ENCODE data around the gene COBL. TPM values are rescaled to one million over a fixed set of nuclear protein-coding genes. Genes with fewer than 3 reads are reported as not detected.

COBL gene
- total RNA-seq, 2 experiments from 2014 or later, result not detected

DNA sequence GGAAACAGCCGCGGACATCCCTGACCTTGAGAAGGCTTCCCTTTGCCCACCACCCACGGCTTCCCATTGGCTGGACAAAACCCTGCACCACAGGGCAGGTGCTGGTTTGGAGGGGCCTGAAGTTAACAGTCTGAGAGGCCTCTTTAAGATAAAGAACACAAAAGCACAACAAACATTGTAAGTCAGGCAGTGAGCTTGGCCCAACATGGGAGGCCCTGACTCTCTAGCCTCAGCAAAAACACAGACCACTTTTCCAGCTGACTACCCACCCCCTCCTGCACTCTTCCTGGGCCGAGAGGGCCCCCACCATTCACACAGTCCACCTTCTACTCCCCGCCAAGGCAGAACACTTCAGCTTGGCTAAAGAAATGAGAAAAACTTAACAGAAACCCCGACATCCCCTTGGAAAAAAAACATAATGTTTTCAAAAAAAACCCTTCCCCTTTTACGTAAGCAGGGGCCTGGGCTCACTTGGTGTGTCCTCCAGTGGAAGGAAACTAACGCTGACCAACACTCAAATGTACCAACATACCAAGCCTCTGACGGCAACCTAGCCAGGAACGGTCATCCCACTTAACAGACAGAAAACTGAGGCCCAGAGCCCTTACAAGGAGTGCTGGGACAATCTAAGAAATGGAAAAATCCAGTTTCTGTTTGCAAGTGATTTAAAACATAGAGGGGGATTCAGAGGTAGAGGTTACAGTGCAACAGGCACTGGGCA lies 80.9 kb downstream of the COBL start:
- no peaks in the 10 kb centered on the region for H3K9me3 Mint-ChIP-seq

DNA sequence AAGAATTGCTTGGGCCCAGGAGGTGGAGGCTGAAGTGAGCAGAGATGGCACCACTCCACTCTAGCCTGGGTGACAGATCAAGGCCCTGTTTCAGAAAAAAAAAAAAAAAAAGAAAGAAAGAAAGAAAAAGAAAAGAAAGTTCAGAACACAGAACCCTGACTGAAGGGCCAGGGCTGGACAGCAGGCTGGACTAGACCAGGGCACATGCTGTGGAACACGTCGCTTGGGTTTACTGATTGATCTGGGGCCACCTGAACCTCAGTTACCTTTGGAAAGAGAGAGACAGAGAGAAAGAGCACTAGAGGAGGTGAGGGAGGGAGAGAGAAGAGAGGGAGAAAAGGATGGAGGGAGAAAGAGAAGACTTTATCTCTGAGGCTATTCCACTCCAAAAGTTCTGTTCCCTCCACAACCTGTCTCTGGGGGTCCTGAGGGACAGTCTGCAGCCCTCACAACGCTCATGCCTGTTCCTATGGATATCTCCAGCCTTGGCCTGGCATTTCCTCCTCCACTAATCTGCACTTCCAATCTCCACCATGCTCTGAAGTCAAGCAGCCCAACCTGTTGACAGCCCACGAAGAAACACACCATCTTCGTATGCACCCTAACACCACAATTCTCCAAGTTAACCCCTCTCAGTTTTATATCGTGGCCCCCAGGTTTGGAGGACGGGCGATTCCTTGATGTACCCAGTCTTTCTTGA lies 81.8 kb downstream of the COBL start:
- Mint-ChIP-seq H3K4me3 (no peak overlapping the region), H3K36me3 (no peaks in the 10 kb centered on the region), H3K4me1 (ENCODE audit: low read depth) (no peaks in the 10 kb centered on the region), H3K9me3 (no peaks in the 10 kb centered on the region), H3K27ac (no peak overlapping the region), H3K27me3 (peaks cover 7% of the 10 kb centered on the region)
- DNase-seq, result no peak
- intact Hi-C loops (cut with micrococcal nuclease), result no loop called here
- CTCF ChIA-PET, result no interaction called here
- POLR2A ChIA-PET, result no interaction called here

More for the DNA sequence above, 80.9 kb downstream of the COBL start:
- Mint-ChIP-seq H3K36me3 (no peaks in the 10 kb centered on the region), H3K27me3 (peaks cover 1% of the 10 kb centered on the region), H3K4me1 (ENCODE audit: low read depth) (no peaks in the 10 kb centered on the region), H3K27ac (no peak overlapping the region), H3K4me3 (no peak overlapping the region)
- no peak for DNase-seq
- ChIA-PET POLR2A (no interaction called here), CTCF (no interaction called here)
- intact Hi-C loops (cut with micrococcal nuclease), result no loop called here

DNA sequence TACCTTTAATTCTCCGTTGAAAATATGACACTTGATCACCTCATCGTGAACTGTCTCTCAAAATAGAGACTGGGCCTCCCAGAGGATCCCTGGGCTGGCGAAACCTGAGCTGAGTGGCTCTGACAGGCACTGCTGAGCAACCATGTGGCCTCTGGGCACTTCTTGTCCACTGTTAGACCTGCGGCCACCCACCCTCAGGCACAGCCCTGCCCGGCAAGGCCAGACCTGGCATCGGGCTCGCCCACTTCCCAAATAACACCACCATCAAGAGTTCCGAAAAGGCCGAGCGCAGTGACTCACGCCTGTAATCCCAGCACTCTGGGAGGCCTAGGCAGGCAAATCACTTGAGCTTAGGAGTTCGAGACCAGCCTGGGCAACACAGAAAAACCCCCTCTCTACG lies 82.5 kb downstream of the COBL start:
- intact Hi-C loops (cut with micrococcal nuclease), result no loop called here
- no peak for DNase-seq
- Mint-ChIP-seq H3K36me3 (no peaks in the 10 kb centered on the region), H3K27me3 (peaks cover 7% of the 10 kb centered on the region), H3K27ac (no peak overlapping the region), H3K4me3 (no peak overlapping the region), H3K9me3 (no peaks in the 10 kb centered on the region), H3K4me1 (ENCODE audit: low read depth) (no peaks in the 10 kb centered on the region)
- CTCF ChIA-PET, result no interaction called here
- POLR2A ChIA-PET, result no interaction called here

DNA sequence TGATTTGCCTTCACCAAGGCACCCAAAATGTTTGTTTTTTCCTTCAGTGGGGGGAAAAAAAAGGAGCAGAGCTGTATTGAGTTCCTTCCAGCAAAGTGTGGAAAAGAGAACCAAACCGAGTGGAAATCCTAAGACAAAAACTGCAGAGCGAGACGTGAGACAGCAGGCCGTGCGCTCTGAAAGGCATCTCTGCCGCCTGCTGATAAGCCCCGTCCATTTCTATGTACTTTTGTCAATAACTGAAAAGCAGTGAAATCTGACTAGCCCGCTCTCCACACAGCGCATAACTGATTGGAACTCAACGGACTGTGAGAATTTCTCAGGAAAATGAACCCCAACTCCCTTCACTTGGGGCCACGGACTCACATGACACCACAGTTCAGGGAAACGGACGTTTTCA lies 83.2 kb downstream of the COBL start:
- no peak for DNase-seq
- ChIA-PET CTCF (no interaction called here), POLR2A (no interaction called here)
- peaks cover 7% of the 10 kb centered on the region for H3K27me3 Mint-ChIP-seq
- intact Hi-C loops (cut with micrococcal nuclease), result no loop called here
- H3K36me3 Mint-ChIP-seq, result no peaks in the 10 kb centered on the region
- H3K4me3 Mint-ChIP-seq, result no peak overlapping the region
- no peaks in the 10 kb centered on the region for H3K9me3 Mint-ChIP-seq
- H3K27ac Mint-ChIP-seq, result no peak overlapping the region
- H3K4me1 Mint-ChIP-seq (ENCODE audit: low read depth), result no peaks in the 10 kb centered on the region

DNA sequence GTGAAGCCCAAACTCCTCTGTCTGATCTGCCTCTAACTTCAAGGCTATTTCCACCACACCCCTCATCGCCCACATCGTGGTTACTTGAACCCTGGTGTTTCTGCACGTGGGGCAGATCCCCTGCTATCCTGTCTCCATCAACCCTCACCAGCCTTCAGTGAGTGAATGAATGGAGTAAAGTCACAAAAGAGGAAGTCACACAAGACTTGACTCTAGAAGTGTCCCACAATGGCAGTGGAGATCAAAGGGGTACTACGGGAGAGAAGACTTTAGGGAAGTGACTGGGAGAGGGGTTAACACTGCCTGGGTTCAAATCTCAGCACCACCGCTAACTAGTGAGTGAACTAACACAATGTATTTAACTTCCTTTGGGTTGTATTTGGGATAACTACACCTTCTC lies 85.9 kb downstream of the COBL start:
- no peaks in the 10 kb centered on the region for H3K36me3 Mint-ChIP-seq
- H3K4me1 Mint-ChIP-seq (ENCODE audit: low read depth), result no peaks in the 10 kb centered on the region
- no peaks in the 10 kb centered on the region for H3K9me3 Mint-ChIP-seq
- ChIA-PET POLR2A (no interaction called here), CTCF (no interaction called here)
- H3K27ac Mint-ChIP-seq, result no peak overlapping the region
- H3K27me3 Mint-ChIP-seq, result peaks cover 7% of the 10 kb centered on the region
- intact Hi-C loops (cut with micrococcal nuclease), result no loop called here
- H3K4me3 Mint-ChIP-seq, result no peak overlapping the region
- no peak for DNase-seq

DNA sequence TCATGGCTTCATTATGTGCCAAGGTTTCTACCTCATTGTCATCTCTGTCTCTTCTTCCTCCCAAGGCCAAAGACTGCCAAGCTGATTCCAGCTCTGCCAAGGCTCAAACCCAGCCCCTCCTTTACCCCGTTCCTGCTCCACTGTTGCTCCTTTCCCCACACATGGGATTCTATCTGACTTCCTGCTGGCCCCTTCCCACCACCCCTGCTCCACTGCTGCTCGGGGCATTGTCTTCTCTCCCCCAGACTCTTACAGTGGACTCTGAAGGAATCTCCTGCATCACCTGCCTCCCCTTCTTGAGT lies 86.3 kb downstream of the COBL start:
- CTCF ChIA-PET, result interaction anchor here (1.3 kb wide), 1 partner anchor 67 kb away, joined by 5 read pairs; no protein-coding TSS in a partner anchor
- no peak overlapping the region for H3K4me3 Mint-ChIP-seq
- H3K27ac Mint-ChIP-seq, result no peak overlapping the region
- intact Hi-C loops (cut with micrococcal nuclease), result no loop called here
- no peaks in the 10 kb centered on the region for H3K4me1 Mint-ChIP-seq (ENCODE audit: low read depth)
- H3K36me3 Mint-ChIP-seq, result no peaks in the 10 kb centered on the region
- DNase-seq, result no peak
- H3K9me3 Mint-ChIP-seq, result no peaks in the 10 kb centered on the region
- H3K27me3 Mint-ChIP-seq, result peaks cover 7% of the 10 kb centered on the region
- POLR2A ChIA-PET, result no interaction called here

DNA sequence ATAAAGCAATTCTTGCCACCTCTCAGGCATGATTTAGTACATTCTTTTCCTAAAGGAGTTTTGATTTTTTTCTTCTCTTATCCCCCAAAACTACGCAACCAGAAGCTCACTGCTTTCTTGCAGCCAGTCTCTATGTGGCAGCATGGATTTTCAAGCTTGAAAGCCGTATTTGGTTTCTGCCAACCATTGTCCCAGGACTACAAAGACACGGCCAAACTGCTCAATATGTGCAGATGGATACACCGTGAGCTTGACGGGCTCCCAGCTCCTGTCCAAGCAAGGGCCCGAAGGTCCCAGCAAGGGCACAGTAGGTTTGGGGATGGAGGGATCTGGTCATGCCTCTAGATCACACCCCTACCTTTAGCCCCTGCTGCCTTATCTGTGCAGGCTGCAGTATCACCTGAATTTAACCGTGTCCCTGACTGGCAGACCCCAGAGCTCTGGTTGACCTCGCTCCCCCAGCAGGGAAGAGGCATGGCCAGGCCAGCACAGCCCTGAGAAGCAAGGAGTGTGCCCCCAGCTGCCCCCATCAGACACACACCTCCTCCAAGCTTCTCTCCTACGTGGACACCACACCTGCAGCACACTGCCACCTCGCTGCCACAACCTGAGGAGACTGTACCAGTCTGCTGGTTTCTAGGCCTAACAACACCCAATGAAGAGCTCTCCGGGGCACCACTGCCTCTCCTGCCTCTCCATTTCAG lies 86.8 kb downstream of the COBL start:
- no peak for DNase-seq
- Mint-ChIP-seq H3K9me3 (no peaks in the 10 kb centered on the region), H3K27me3 (peaks cover 7% of the 10 kb centered on the region), H3K36me3 (no peaks in the 10 kb centered on the region), H3K27ac (no peak overlapping the region), H3K4me1 (ENCODE audit: low read depth) (no peaks in the 10 kb centered on the region), H3K4me3 (no peak overlapping the region)
- POLR2A ChIA-PET, result no interaction called here
- CTCF ChIA-PET, result interaction anchor here (0.7 to 1.3 kb wide), 2 partner anchors 67 to 1637 kb away, joined by 3 to 5 read pairs; no protein-coding TSS in a partner anchor
- intact Hi-C loops (cut with micrococcal nuclease), result no loop called here

DNA sequence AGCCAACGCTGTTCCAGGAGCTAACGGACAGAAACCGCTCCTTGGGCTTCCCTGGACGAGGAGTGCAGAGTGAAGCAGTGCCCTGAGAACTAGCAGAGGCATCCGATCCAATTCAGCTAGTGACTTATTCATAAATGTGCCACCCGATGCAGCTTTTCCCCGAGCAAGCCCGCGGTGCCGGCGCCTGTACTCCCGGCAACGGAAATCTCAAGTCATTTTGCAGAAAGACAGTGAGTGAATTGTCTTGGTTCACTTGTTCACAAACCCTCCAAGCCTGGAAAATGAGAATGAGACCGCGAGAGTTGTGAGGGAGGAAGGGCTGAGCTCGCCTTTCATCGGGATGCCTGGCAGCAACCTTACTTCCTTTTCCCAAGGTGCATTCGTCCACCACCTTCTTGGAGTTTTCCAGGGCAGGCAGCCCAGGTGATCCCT lies 87.5 kb downstream of the COBL start:
- CTCF ChIA-PET, result interaction anchor here (0.7 to 2.1 kb wide), 3 partner anchors 66 to 1636 kb away, joined by 3 to 5 read pairs (median 5); no protein-coding TSS in a partner anchor
- H3K36me3 Mint-ChIP-seq, result no peaks in the 10 kb centered on the region
- no peak overlapping the region for H3K27ac Mint-ChIP-seq
- DNase-seq, result no peak
- H3K27me3 Mint-ChIP-seq, result peaks cover 7% of the 10 kb centered on the region
- no peaks in the 10 kb centered on the region for H3K4me1 Mint-ChIP-seq (ENCODE audit: low read depth)
- intact Hi-C loops (cut with micrococcal nuclease), result no loop called here
- H3K4me3 Mint-ChIP-seq, result no peak overlapping the region
- POLR2A ChIA-PET, result no interaction called here
- H3K9me3 Mint-ChIP-seq, result no peaks in the 10 kb centered on the region

DNA sequence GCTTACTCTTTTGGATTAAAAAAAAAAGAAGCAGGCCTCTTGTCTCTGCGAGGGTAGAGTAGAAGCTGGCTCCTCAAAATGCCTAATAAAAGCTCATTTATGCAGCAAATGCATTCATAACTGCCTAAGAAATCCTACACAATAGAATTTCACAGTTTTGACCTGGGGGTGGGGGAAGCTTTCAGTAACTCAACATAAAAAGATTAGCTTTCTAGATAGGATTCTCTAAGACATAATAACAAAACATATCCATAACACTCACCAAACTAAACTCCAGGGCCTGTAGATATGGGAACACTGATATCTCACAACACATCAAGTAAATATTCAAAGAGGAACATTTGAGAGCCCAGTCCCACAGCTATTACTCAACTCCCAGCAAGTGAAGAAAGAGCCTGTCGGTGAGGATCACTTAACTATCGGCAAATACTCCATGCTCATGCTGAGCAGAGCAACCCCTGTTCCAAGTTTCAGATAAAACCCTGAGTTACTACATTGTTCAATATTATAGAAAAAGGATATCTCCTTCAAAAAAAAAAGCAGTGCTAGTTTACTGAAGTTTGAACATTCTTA lies 88.1 kb downstream of the COBL start:
- DNase-seq, result no peak
- POLR2A ChIA-PET, result no interaction called here
- Mint-ChIP-seq H3K27me3 (peaks cover 7% of the 10 kb centered on the region), H3K9me3 (no peaks in the 10 kb centered on the region), H3K4me1 (ENCODE audit: low read depth) (no peaks in the 10 kb centered on the region), H3K27ac (no peak overlapping the region), H3K4me3 (no peak overlapping the region), H3K36me3 (no peaks in the 10 kb centered on the region)
- CTCF ChIA-PET, result interaction anchor here (2.0 to 2.1 kb wide), 2 partner anchors 66 to 68 kb away, joined by 5 to 6 read pairs; no protein-coding TSS in a partner anchor
- intact Hi-C loops (cut with micrococcal nuclease), result no loop called here

DNA sequence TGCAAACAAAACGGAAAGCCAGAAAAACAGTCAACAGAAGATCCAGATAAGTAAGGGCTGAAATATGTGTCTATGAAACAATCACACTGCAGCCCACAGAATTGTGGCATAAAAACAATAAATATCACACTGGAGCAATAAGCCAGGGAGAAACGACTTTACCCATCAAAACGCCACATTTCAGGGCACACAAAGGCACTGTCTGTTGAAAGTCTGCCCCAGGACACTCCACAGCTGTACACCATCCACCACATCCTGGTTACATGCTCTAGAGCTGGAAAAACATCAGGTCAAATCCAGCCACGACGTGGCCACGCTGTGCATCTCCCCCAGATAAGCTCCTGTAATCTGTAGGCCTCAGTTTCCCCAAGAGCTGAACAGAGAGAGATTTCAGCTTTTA lies 88.7 kb downstream of the COBL start:
- ChIA-PET CTCF (interaction anchor here (2.0 to 2.1 kb wide), 2 partner anchors 65 to 67 kb away, joined by 5 to 6 read pairs; no protein-coding TSS in a partner anchor), POLR2A (no interaction called here)
- intact Hi-C loops (cut with micrococcal nuclease), result no loop called here
- Mint-ChIP-seq H3K27ac (no peak overlapping the region), H3K36me3 (no peaks in the 10 kb centered on the region), H3K9me3 (no peaks in the 10 kb centered on the region), H3K4me3 (no peak overlapping the region), H3K27me3 (peaks cover 7% of the 10 kb centered on the region), H3K4me1 (ENCODE audit: low read depth) (no peaks in the 10 kb centered on the region)
- no peak for DNase-seq

DNA sequence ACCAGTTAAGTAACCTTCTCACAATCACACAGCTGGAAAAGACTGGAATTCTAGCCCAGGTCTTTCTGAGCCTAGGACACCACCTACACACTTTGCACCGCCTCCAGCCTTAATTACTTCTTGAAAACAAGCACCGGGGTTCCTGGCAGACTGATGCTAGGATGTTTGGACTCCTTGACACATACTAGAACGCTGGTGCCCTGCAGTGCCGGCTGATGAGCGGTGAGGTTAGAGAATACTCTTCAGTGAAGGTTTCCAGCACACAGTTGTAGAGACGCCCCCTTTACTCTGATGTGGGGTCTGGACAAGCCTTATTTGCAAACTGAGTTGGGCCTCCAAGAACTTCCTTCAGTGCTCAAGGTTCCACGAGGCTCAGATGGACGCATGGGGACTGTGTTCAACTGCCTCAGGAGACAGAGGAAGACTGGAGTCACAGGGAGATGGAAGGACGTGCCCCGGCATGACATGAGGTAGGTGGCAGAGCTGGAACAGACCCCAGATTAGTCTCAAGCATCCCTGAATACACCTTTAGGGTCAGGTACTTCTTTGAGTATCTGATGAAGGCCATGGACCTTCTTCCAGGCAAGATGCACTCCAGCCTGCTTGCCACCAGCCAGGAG lies 89.6 kb downstream of the COBL start:
- no peak for DNase-seq
- ChIA-PET POLR2A (no interaction called here), CTCF (interaction anchor here (2.0 to 2.1 kb wide), 2 partner anchors 64 to 66 kb away, joined by 5 to 6 read pairs; no protein-coding TSS in a partner anchor)
- Mint-ChIP-seq H3K36me3 (no peaks in the 10 kb centered on the region), H3K4me3 (no peak overlapping the region), H3K9me3 (no peaks in the 10 kb centered on the region), H3K4me1 (ENCODE audit: low read depth) (no peaks in the 10 kb centered on the region), H3K27me3 (peaks cover 7% of the 10 kb centered on the region), H3K27ac (no peak overlapping the region)
- intact Hi-C loops (cut with micrococcal nuclease), result no loop called here
